GM21825 (cell line): Measurements from ENCODE around the gene MTIF3.
"Not testable (repeated sequence)": the region's sequence is repeated elsewhere in the genome, so short reads cannot be mapped to it uniquely, and the experiment has no call there.

Experiments used
- ATAC-seq: cut with Tn5 transposase; IDR thresholded peaks from one replicate; pipeline ENCODE4 v1.9.1; 2021; ENCODE audit warnings: mild to moderate bottlenecking, moderate library complexity; ENCODE audit not compliant: unreplicated experiment

Gene MTIF3

GRCh38 chr13:27421101-27421871 lies 29.1 kb downstream of the MTIF3 start:
- ATAC-seq, result no peak

- no peak for ATAC-seq
These were observed 31.0 kb downstream of the MTIF3 start for GRCh38 chr13:27419328-27419727.

- no peak for ATAC-seq
These were observed 35.2 kb downstream of the MTIF3 start for GRCh38 chr13:27415116-27415515.

GRCh38 chr13:27411341-27411740 lies 39.0 kb downstream of the MTIF3 start:
- ATAC-seq, result no peak

- ATAC-seq, result no peak
These were observed 41.4 kb downstream of the MTIF3 start for GRCh38 chr13:27409013-27409412.

GRCh38 chr13:27408074-27408473 lies 42.3 kb downstream of the MTIF3 start:
- ATAC-seq, result no peak

- ATAC-seq, result no peak
These were observed 44.0 kb downstream of the MTIF3 start for GRCh38 chr13:27406178-27406939.

- ATAC-seq, result no peak
These were observed 44.7 kb downstream of the MTIF3 start for GRCh38 chr13:27405546-27406134.

GRCh38 chr13:27404680-27405079 lies 45.7 kb downstream of the MTIF3 start:
- no peak for ATAC-seq

- ATAC-seq, result no peak
These were observed 46.5 kb downstream of the MTIF3 start for GRCh38 chr13:27403727-27404385.

GRCh38 chr13:27403203-27403678 lies 47.1 kb downstream of the MTIF3 start:
- no peak for ATAC-seq

- no peak for ATAC-seq
These were observed 49.2 kb downstream of the MTIF3 start for GRCh38 chr13:27401210-27401609.

- ATAC-seq, result not testable (repeated sequence)
These were observed 50.0 kb downstream of the MTIF3 start for GRCh38 chr13:27400405-27400804.

- no peak for ATAC-seq
These were observed 52.0 kb downstream of the MTIF3 start for GRCh38 chr13:27398360-27398759.

- ATAC-seq, result no peak
These were observed 54.0 kb downstream of the MTIF3 start for GRCh38 chr13:27396252-27396846.

- ATAC-seq, result no peak
These were observed 55.3 kb downstream of the MTIF3 start for GRCh38 chr13:27395007-27395510.

GRCh38 chr13:27393101-27393500 lies 57.3 kb downstream of the MTIF3 start:
- no peak for ATAC-seq

GRCh38 chr13:27391471-27391870 lies 58.9 kb downstream of the MTIF3 start:
- ATAC-seq, result no peak

GRCh38 chr13:27389891-27390290 lies 60.5 kb downstream of the MTIF3 start:
- ATAC-seq, result no peak

GRCh38 chr13:27388241-27388640 lies 62.1 kb downstream of the MTIF3 start:
- no peak for ATAC-seq
